Stimulated activated CD8-positive, alpha-beta memory T cell treated with anti-CD3 and anti-CD28 coated beads, Interleukin-2, amount 100 ng/mL, for 48 hours (primary cell): Measurements from ENCODE around the gene ATL3.
"Not testable (repeated sequence)": the region's sequence is repeated elsewhere in the genome, so short reads cannot be mapped to it uniquely, and the experiment has no call there.

ENCODE experiments used
- DNase-seq, 2 donors: peaks; one replicate each; pipeline ENCODE4 v3.0.0-alpha.2; 2020; ENCODE audit warnings: low read depth in 2 of 2

ATL3 gene

DNA sequence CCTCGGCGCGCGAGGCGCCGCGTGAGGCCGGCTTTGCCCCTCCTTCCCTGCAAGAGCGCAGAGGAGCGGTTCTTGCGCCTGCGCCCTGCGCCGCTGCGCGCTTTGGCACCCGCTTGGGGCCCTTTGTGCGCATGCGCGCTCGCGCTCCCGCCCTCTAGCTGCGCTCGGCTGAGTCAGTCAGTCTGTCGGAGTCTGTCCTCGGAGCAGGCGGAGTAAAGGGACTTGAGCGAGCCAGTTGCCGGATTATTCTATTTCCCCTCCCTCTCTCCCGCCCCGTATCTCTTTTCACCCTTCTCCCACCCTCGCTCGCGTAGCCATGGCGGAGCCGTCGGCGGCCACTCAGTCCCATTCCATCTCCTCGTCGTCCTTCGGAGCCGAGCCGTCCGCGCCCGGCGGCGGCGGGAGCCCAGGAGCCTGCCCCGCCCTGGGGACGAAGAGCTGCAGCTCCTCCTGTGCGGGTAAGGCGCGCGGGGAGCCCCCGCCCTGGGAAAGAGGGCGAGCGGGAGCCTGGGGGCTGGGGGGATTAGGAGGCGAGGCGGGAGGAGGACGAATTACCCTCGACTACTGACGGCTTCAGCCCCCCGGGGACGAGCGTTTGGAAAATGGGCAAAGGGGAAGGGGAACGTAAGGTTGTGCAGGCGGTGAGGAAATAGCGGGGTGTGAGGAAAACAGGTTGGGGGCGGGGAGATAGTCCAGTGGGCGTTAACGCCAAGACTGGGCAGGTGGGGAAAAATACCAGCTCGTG lies 10.3 kb upstream of the ATL3 start, which contains the start of gene RTN3:
Gene RTN3, plus strand, starts transcription at position 180 of the 745 bp plus-strand sequence. Its CDS starts 137 bp downstream, at position 317.
- DNase-seq, result peak; percentile 98 to 99

DNA sequence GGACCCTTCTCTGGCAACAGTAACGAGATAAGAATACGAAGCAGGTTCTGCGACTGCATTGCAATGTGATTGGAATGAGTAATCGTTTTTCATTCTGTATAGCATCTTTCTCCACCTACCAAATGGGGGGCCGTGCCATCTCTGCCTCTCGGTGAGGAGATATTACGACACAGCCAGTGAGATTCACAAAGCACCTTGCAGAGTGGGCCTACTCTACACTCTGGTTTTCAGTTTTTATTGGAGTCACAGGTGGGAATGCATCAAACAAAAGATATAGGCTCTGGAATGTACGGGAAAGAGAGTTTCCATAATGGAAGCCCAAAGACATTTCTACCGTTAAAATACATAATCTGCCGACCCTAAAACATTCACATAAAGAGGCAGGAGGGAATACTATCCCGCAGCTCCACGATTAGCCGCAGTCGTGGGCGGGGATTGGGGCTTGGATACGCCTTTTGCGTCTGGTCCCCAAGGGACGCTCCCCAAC lies 9.7 kb upstream of the ATL3 start:
- peak in 1 of 2 donors; percentile 31 for DNase-seq

DNA sequence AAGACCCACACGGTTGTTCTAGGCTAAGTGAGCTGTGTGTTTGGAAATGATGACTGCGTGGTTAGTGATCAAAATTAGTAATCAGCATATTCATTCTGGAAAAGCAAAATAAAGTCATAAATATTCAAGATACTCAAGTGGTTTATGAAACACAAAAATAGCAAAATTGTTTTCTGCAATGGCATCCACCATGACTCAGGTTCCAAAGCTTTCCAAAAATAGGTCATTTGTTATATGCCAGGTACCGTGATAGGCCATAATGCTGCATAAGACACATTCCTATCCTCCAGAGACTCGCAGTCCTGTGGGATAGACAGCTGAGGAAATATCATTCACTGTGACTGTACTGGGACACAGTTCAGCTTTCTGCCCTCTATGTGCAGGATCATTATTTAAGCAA lies 2.4 kb upstream of the ATL3 start:
- no peak for DNase-seq

DNA sequence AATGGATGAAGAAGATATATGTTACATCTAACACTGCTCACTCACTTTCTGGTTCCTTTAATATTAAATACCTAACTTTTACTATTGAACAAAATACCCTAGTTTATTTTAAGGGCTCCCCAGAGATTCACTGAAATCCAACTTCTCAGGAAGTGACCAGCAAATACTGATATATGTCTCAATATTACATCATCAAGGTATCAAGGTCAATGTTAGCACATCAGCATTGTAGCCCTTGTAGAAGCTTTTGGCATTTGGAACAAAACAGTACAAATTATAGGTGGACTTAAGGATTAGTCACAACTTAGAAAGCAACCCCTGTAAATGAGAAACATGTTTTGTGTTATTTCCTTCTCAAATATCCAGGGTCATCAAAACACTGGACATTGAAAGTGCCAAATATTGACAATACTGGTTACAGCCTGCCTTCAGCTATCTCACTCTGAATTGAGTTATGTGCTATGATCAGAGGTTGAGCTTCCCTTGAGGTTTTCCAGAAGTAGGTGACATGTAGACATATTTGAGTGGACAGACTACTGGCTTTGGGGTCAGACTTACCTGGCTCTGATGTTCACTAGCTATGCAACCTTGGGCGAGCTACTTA lies 1.9 kb upstream of the ATL3 start:
- no peak for DNase-seq

DNA sequence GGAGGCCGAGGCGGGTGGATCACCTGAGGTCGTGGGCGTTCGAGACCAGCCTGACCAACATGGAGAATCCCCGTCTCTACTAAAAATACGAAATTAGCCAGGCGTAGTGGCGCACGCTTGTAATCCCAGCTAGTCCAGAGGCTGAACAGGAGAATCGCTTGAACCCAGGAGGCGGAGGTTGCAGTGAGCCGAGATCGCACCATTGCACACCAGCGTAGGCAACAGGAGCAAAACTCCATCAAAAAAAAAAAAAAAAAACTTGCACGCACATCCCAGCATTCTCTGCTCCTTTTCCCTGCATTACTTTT lies 934 bp upstream of the ATL3 start:
- DNase-seq, result no peak

DNA sequence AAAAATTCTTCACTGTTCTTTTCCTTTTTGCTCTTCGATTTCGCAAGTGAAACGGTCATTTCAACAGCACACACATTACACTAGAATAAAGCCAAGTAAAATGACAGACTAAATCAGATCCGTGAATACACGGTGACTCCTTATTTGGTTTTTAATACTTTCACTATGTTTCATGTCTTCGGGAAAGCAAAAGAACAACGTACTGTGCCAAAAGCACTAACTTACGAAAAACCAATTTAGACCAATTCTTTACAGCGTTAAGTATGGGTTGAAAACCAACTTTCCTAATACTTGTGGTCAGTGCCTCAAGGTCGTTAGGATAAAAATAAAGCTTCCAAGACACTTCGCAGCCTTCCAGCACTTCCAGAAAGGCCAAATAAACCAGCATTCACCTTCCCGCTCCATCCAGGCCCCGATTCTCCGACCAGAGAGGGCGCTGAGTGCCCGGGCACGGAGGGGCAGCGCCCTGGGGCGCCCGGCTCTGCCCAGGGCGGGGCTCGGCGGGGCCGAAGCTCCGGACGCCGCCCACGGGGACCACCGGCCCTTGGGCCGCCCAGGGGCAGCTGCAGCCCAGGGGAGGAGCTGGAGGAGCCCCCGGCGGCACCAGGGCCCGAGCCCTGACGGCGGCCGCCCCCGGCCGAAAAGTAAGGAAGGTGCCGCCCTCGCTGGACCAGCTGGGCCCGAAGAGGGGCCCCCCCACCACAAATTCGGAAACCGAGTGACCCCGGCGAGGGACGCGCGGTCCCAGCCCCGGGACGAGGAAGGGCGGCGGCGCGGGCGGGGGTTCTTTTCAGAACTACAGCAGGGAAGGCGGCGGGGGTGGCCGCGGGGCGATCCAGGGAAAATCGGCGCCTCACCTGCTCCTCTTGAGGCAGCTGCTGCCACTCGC lies 499 bp downstream of the ATL3 start:
- no peak for DNase-seq

DNA sequence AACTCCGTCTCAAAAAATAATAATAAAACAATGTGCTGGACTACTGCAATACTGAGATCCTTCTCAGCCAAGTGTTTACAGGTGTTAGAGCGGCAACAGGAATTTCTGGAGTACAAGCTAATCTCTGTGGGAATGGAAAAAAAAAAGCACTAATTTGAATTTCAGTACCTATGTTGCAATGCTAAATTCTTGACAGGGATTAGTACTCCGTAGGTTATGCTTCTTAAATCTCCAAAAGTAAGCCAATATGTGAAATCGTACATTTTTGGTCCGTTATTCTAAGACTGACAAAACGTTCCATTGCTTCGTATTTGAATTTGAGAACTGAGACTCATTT lies 1.1 kb downstream of the ATL3 start:
- no peak for DNase-seq

DNA sequence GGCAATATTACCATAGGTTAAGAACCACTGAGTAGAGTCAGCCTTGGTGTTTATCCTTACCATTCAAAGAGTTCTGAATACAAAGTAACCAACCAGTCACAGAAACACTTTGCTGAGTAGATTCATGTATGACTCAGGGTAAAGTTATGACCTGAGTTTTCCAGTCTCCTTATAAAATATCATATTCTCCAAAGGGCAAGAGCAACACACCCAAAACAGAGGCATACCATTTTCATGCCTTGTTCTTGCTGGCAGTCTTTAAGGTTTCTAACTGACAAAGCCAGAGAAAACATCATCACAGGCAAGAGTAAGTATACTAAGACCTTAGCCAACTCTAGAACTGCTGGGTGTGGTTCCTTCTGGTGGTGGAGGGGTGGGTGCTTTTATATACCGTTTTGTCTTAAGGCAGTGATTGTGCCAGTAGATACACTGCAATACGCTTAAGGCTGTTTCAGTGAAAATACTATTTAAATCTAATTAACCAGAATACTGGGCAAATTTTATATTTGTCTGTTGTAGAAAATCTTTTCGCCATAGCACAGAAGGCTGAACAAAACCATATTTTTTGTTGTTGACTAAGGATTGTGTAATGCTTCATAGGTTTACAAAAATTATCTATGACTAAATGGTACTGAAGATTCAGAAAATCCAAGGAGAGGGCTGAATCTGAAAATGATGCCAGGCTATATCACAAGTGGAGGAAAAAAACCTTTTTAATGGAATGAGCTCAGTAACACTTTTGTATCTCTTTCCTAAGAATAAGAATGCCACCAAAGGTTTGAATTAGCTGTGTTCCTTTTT lies 3.0 kb downstream of the ATL3 start:
- no peak for DNase-seq

DNA sequence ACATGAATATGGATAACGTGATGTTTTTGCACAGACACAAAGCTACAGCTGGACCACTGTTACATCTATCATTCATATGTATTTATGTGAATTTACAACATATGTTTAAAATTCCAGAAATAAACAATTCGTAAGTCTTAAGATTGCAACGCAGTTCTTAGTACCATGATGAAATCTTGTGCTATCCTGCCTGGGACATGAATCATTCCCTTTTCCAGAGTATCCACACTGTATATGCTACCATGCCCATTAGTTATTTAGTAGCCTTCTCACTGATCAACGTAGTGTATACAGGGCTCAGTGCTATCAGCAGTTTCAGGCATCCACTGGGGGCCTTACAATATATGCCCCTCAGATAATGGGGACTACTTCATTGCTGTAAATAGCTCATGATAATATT lies 4.3 kb downstream of the ATL3 start:
- no peak for DNase-seq

DNA sequence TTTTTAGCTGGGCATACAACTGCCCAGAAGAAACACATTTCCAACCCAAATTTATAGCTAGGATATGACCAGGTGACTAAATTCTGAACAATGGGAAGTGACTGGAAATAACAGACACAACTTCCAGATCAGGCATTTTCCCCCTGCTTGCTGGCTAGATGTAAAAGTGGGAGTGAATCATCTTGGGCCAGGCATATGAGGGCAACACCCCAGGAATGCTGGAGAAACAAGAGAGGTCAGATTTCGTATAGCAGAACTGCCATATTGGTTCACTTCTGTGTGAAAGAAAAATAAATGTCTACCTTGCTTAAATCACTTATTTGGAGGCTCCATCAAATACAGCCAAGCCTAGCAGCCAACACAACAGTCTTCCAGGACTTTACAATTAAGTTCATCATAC lies 7.4 kb downstream of the ATL3 start:
- DNase-seq, result no peak

DNA sequence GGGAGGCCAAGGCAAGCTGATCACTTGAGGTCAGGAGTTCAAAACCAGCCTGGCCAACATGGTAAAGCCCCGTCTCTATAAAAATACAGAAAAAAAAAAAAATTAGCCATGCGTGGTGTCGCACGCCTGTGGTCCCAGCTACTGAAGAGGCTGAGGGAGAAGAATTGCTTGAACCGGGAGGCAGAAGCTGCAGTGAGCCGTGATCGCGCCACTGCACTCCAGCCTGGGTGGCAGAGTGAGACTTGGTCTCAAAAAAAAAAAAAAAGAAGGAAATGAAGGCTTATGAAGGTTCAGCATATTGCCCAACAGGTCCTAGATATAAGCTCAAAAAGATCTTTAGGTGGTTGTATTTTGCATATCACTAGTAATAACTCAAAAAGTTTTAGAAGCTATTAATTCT lies 10.2 kb downstream of the ATL3 start:
- DNase-seq, result no peak

DNA sequence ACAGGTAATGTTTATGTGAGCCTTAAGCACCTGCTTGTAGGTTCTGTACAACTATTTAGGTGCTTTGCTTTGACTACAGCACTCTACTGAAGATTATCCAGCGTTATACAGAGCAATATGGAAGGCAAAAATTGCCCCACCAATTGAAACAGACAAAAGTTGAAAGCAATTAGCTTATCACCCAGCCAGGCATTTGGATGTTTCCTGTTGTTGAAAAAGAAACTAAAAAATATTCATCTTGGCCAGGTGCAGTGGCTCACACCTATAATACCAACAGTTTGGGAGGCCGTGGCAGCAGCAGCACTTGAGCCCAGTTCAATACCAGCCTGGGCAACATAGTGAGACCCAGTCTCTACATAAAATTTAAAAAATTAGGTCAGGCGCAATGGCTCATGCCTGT lies 18.5 kb downstream of the ATL3 start:
- no peak for DNase-seq

DNA sequence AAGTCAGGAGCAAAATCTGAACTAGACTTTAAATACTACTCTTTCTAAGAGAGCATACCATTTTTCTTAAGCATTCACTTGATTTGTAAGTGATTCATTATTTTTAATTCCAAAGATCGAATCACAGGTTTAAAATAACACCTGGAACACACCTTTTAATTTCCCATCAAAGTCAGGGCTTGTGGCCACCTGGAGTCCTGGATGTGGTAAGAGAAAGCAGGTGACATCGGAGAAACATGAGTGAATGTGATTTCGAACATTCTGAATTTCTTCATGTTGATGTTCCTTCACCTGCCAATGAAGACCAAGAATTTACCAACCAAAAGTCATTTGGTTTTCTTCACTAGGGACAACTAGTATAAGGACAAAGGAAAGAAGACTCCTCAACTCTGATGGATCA lies 28.0 kb downstream of the ATL3 start:
- DNase-seq, result no peak

DNA sequence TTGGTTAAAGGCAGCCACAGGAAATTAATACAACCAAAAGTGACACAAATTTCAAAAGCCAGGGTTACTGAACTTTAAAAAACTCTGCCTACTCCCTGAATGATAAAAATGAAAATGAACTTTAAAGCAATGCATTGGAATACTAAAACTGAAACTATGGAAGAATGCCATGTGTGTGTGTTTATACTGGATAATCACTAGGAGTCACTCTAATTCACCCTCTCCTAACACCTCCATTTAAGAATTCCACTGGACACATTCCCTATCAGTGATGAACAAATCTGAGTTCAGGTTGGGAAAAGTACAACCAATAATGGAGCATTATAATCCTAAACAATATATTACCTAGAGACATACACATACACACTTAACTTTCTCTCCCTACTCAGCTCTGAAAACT lies 29.4 kb downstream of the ATL3 start:
- DNase-seq, result no peak

DNA sequence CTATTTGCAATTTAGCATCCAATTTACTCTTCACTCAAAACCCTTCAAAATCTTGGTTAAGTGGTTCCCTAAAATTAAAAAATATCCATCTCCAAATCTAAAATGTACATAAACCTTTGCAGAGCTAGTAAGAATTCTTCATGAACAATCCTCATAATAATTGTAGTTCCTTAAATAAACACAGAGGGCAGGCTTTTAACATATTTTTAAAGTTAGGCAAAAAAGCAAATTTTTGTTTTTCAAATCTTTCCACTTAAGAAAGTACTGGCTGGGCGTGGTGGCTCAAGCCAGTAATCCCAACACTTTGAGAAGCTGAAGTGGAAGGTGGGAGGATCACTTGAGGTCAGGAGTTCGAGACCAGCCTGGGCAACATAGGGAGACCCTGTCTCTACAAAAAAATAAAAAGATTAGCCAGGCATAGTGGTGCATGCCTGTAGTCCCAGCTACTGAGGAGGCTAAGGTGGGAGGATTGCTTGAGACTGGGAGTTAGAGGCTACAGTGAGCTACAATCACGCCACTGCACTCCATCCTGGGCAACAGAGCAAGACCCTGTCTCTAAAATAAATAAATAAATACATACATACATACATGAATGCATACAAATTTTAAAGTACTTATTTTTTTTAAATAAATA lies 31.9 kb downstream of the ATL3 start:
- DNase-seq, result no peak

DNA sequence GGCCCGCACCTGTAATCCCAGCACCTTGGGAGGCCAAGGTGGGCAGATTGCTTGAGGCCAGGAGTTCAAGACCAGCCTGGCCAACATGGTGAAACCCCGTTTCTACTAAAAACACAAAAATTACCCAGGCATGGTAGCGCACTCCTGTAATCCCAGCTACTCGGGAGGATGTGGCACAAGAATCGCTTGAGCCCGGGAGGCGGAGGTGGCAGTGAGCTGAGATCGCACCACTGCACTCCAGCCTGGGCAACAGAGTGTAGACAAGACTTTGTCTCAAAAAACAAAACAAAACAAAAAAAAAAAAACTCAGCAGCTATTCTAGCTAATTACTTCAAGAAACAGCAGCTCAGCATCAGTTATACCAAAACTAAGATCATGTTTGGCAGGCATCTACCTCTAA lies 32.7 kb downstream of the ATL3 start:
- DNase-seq, result not testable (repeated sequence)

DNA sequence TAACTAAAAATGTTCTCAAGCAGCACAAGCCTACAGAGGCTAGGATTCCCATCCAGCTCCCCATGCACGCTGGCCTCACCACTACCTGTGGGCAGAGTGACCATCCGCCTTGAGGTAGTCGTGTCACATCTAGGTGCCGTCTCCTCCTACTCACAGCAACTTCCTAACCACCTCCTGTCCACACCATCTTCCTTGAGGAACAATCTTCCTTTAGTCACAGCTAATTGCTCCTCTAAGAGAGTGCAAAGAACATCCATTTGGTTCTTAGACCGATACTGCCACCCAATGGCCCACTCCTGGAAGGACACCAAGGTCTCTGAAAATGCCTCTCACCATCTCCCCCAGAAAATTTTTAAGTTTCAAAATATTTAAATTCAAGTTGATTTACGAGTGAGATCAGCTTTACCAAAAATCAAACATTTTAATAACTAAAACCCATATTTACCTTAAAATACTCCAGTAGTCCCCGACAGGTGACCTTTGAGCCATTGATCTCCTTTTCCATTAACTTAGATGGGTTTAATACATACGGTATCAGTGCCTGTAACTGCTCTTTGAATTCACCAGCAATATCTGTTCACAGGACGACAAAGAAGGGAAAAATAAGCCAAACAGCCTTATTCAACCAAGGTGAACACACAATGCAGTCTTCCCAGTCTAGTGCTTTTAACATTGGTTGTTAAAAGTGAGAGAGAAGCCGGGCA lies 35.3 kb downstream of the ATL3 start:
- DNase-seq, result peak in 1 of 2 donors; percentile 39

DNA sequence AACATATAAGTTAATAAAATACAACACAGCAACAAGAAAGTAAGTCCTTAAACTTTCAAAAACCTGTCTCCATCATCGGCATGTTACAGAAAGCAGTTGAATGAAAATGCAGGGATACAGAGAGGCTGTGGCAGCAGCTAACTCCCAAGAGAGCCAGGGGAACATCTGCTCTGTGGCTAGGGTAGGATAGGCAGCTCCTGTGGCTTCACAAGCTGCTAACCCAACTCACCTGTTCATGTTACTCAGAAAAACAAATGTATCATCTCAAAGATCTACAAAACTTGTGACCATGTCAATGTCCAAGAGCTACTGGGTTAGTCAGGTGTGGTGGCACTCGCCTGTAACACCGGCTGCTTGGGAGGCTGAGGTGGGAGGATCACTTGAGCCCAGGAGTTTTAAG lies 41.8 kb downstream of the ATL3 start:
- no peak for DNase-seq

DNA sequence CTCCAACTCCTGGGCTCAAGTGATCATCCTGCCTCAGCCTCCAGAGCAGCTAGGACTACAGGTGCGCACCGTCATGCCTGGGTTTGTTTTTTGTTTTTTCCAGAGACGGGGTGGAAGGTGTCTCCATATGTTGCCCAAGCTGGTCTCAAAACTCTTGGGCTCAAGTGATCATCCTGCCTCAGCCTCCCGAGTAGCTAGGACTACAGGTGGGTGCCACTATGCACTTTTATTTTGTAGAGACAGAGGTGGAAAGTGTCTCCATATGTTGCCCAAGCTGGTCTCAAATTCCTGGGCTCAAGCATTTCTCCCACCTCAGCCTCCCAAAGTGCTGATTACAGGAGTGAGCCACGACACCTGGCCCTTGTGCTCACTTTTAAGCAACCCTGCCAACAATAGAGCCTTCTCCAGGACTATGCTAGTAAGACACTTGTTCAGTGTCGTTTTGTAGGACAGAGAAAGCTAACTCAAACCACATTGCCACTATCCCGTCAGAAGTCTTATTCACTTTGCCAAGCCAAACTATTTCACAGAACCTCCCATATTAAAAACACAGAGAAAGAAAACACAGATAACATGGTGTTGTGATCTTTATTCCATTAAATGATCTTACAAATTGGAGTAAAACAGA lies 47.5 kb downstream of the ATL3 start:
- no peak for DNase-seq

DNA sequence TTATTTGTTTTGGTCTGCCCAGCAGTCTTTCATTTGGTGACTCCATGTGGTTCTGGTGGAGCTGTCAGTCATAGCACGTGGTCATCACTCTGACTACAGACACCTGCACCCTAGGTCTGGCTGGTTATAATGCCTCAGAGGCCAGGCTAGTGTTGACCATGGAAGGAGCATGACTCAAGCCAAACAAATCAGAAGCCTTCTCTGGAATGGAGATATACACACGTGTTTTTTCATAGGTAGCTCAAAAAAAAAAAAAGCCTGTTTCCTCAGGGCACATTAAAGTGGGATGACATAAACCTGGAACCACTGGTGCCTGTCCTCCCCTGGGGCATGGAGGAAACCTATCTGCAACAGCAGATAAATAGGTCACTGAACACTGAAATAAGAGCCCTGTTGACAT lies 48.9 kb downstream of the ATL3 start:
- DNase-seq, result no peak
